Measurements from ENCODE around the gene PLS1.
A peak's percentile ranks its signal among the peaks of the same experiment; 100 is the strongest.

The PLS1 gene

GRCh38 chr3:142716102-142716501 lies 119.9 kb downstream of the PLS1 start:
- CTCF ChIA-PET, result no interaction called here
- no peak for DNase-seq (ENCODE audit: extremely low spot score)
- POLR2A ChIA-PET, result no interaction called here
- TF ChIP-seq, protein P1, sequence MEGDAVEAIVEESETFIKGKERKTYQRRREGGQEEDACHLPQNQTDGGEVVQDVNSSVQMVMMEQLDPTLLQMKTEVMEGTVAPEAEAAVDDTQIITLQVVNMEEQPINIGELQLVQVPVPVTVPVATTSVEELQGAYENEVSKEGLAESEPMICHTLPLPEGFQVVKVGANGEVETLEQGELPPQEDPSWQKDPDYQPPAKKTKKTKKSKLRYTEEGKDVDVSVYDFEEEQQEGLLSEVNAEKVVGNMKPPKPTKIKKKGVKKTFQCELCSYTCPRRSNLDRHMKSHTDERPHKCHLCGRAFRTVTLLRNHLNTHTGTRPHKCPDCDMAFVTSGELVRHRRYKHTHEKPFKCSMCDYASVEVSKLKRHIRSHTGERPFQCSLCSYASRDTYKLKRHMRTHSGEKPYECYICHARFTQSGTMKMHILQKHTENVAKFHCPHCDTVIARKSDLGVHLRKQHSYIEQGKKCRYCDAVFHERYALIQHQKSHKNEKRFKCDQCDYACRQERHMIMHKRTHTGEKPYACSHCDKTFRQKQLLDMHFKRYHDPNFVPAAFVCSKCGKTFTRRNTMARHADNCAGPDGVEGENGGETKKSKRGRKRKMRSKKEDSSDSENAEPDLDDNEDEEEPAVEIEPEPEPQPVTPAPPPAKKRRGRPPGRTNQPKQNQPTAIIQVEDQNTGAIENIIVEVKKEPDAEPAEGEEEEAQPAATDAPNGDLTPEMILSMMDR (IDR thresholded peaks at IDR 0.05; ENCODE audit: control extremely low read depth, extremely low read depth, low read depth, missing control alignments), result no peak

DNA sequence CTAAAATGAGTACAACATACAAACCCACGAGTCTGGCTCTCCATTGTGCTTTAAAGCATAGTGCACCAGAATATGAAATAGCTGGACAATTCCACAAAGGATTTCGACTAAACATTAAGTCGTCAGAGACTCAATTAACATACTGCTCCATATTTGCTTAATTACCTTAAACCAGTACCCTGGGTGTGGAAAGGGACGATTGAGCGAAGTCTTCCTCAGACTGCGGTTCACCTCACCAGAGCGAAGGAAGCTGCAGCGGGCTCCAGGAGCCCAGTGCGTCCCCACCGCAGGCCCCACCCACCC lies 127.4 kb downstream of the PLS1 start:
- no peak for DNase-seq (ENCODE audit: extremely low spot score)
- TF ChIP-seq, protein P1 (IDR thresholded peaks at IDR 0.05; ENCODE audit: control extremely low read depth, extremely low read depth, low read depth, missing control alignments), result no peak
- ChIA-PET CTCF (interaction anchor here (1.0 to 1.4 kb wide), 3 partner anchors 9 to 29 kb away, joined by 3 to 4 read pairs (median 3); no protein-coding TSS in a partner anchor), POLR2A (no interaction called here)

GRCh38 chr3:142723968-142724681 lies 127.9 kb downstream of the PLS1 start, which contains the start of gene TRPC1:
Gene TRPC1, plus strand, starts transcription at chr3:142724034. Its CDS starts 526 bp downstream, at chr3:142724560.
- TF ChIP-seq, protein P1 (IDR thresholded peaks at IDR 0.05; ENCODE audit: control extremely low read depth, extremely low read depth, low read depth, missing control alignments), result no peak
- peak; percentile 94 for DNase-seq (ENCODE audit: extremely low spot score)
- ChIA-PET CTCF (interaction anchor here (1.0 to 1.4 kb wide), 3 partner anchors 9 to 29 kb away, joined by 3 to 4 read pairs (median 3); no protein-coding TSS in a partner anchor), POLR2A (no interaction called here)

DNA sequence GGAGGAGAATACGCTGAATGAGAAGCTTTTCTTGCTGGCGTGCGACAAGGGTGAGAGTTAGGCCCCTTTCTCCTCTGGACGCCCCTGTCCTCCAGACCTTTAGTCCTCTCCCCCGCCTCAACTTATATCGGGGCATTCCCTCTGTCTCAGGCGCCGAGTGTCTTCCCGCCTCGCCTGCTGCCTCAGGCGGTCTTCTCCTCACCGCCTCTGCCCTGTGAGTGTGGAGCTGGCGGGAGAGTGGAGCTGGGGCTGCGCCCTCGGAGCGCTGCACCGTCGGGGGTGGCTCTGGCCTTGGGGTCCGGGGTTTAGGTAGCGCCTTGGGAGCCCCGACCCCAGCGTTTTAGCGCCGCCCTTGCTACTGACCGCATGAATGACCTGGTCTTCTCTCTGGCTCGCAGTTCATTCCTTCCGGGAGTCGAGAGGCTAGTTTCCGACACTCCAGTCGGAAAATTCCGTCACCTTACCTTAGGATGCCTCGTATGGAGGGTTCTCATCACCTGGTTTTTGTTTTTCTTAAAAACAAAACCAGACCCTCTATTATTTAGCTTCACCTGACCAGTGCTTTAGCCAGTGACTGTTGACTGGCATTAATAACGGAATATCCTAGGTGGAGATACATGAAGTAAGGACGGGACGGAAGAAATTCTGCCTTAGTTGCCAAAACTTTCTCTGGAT lies 128.6 kb downstream of the PLS1 start:
- CTCF ChIA-PET, result no interaction called here

GRCh38 chr3:142725357-142725739 lies 129.2 kb downstream of the PLS1 start:
- ChIA-PET CTCF (no interaction called here), POLR2A (no interaction called here)
- DNase-seq (ENCODE audit: extremely low spot score), result no peak
- TF ChIP-seq, protein P1 (IDR thresholded peaks at IDR 0.05; ENCODE audit: control extremely low read depth, extremely low read depth, low read depth, missing control alignments), result no peak

More for the DNA sequence above, 128.6 kb downstream of the PLS1 start:
- TF ChIP-seq, protein P1 (IDR thresholded peaks at IDR 0.05; ENCODE audit: control extremely low read depth, extremely low read depth, low read depth, missing control alignments), result no peak
- POLR2A ChIA-PET, result no interaction called here
- peak; percentile 39 for DNase-seq (ENCODE audit: extremely low spot score)

GRCh38 chr3:142726017-142726416 lies 129.8 kb downstream of the PLS1 start:
- POLR2A ChIA-PET, result interaction anchor here (0.9 kb wide), 1 partner anchor 11 kb away, joined by 3 read pairs; no protein-coding TSS in a partner anchor
- DNase-seq (ENCODE audit: extremely low spot score), result no peak
- CTCF ChIA-PET, result no interaction called here

More at GRCh38 chr3:142726017-142726416, 129.8 kb downstream of the PLS1 start:
- TF ChIP-seq, protein P1 (IDR thresholded peaks at IDR 0.05; ENCODE audit: control extremely low read depth, extremely low read depth, low read depth, missing control alignments), result no peak
